ENCODE data around the gene DPEP3.
"Not testable (repeated sequence)": the region's sequence is repeated elsewhere in the genome, so short reads cannot be mapped to it uniquely, and the experiment has no call there.

DPEP3 gene, protein sequence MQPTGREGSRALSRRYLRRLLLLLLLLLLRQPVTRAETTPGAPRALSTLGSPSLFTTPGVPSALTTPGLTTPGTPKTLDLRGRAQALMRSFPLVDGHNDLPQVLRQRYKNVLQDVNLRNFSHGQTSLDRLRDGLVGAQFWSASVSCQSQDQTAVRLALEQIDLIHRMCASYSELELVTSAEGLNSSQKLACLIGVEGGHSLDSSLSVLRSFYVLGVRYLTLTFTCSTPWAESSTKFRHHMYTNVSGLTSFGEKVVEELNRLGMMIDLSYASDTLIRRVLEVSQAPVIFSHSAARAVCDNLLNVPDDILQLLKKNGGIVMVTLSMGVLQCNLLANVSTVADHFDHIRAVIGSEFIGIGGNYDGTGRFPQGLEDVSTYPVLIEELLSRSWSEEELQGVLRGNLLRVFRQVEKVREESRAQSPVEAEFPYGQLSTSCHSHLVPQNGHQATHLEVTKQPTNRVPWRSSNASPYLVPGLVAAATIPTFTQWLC

GRCh38 chr16:67979955-67980678 lies at the start of gene DPEP3:
Gene DPEP3 (minus strand): TSS chr16:67980499. CDS start chr16:67980380, 119 bp downstream.
- no peak within 1 kb of the TSS for H3K27ac ChIP-seq
- no peak for DNase-seq (ENCODE audit: low read depth, low spot score)

DNA sequence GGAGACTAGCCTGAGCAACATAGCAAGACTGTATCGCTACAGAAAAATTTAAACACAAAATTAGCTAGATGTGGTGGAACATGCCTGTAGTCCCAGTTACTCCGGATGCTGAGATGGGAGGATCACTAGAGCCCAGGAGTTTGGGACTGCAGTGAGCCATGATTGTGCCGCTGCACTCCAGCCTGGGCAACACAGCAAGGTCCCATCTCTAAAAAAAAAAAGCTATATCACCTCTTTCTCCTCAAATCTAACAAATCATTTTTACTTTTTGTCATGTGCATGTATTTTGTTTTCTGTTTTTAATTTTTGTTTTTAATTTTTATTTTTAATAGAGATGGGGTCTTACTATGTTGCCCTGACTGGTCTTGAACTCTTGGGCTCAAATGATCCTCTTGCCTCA lies 48.7 kb upstream of the DPEP3 start:
- no peak overlapping the region for H3K27ac ChIP-seq
- no peak for DNase-seq (ENCODE audit: low read depth, low spot score)

GRCh38 chr16:68022728-68023537 lies 42.6 kb upstream of the DPEP3 start, which contains the start of the genes DDX28 and DUS2:
Gene DDX28 (minus strand): TSS chr16:68023232. CDS start chr16:68023202, 30 bp downstream.
Gene DUS2 (plus strand): TSS chr16:68023284. CDS start chr16:68038024, 14,740 bp downstream.
- H3K27ac ChIP-seq: peak within 1 kb of the TSS; percentile 70
- DNase-seq (ENCODE audit: low read depth, low spot score): peak; percentile 75

- no peak for DNase-seq (ENCODE audit: low read depth, low spot score)
- H3K27ac ChIP-seq: peak overlapping the region; percentile 70
Observed at GRCh38 chr16:68022278-68022727, 42.0 kb upstream of the DPEP3 start.

- DNase-seq (ENCODE audit: low read depth, low spot score): no peak
- no peak overlapping the region for H3K27ac ChIP-seq
Observed at GRCh38 chr16:68021490-68021889, 41.2 kb upstream of the DPEP3 start.

GRCh38 chr16:68019167-68019680 lies 38.9 kb upstream of the DPEP3 start:
- DNase-seq (ENCODE audit: low read depth, low spot score): no peak

DNA sequence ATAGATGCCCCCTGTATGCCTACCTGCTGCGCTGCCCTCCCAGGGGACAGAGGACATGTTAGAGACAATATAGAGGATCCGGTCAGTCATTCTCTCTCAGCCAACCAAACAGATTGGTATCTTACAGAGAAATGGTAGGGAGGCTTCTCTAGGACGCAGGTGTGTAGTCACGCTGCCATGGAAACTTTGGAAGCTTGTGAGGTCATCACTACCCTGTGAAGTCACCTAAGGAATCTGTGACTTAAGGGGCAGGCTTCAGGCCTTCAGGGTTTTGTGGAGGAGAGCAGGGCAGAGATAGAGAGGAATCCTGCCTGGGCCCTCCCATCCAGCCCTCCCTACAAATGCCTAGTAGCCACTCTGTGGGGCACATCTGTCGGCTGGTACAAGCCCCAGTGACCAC lies 35.4 kb upstream of the DPEP3 start, which contains the start of gene DPEP2NB:
Gene DPEP2NB, minus strand, starts transcription at position 231 of the 400 bp plus-strand sequence. Its CDS starts 141 bp downstream, at position 90.
- no peak for DNase-seq (ENCODE audit: low read depth, low spot score)
- H3K27ac ChIP-seq: no peak within 1 kb of the TSS

More at GRCh38 chr16:68019167-68019680, 38.9 kb upstream of the DPEP3 start:
- no peak overlapping the region for H3K27ac ChIP-seq

- peak overlapping the region; percentile 53 for H3K27ac ChIP-seq
- peak; percentile 39 for DNase-seq (ENCODE audit: low read depth, low spot score)
Observed at GRCh38 chr16:68013440-68013839, 33.1 kb upstream of the DPEP3 start.

GRCh38 chr16:68009872-68010271 lies 29.6 kb upstream of the DPEP3 start:
- DNase-seq (ENCODE audit: low read depth, low spot score); H3K27ac ChIP-seq: not testable (repeated sequence)

DNA sequence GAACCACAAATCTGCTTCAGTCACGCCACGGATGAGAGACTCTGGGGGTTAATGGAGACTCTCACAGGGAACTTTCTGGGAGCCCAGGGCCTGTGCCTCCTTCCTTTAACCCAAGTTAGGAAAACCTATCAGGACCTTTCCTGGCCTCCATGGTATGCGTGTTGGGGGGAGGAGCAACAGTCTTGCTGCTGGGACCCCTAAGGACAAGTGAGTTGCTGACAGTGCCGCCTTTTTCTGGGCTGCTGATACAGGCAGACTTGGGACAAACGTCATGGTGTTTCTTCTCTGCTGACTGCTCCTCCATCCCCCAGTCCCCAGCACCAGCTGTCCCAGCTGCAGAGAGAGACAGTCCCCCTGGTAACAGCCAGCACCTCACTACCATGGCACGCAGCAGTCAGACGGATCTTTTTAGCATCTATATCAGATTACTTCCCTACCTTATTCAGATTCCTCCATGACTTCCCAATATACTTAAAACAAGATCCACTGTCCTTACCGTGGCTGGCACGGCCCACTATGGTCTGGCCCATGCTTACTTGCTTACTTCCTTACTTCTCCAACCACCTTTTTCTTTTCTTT lies 28.9 kb upstream of the DPEP3 start:
- DNase-seq (ENCODE audit: low read depth, low spot score): no peak
- no peak overlapping the region for H3K27ac ChIP-seq

GRCh38 chr16:68005786-68006286 lies 25.5 kb upstream of the DPEP3 start:
- H3K27ac ChIP-seq: peak overlapping the region; percentile 78
- peak; percentile 58 for DNase-seq (ENCODE audit: low read depth, low spot score)

DNA sequence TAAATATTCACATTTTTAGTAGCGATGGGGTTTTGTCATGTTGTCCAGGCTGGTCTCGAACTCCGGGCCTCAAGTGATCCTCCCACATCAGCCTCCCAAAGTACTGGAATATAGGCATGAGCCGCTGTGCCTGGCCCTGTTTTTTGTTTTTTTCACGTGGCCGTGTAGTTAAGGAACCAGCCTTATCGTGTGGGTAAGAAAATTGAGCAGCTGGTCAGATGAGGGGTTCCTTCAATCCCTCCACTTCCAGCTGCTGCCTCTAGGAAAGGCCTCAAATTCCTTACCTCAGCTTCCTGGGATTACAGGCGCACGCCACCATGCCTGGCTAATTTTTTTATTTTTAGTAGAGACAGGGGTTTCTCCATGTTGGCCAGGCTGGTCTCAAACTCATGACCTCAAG lies 24.9 kb upstream of the DPEP3 start:
- peak overlapping the region; percentile 78 for H3K27ac ChIP-seq
- no peak for DNase-seq (ENCODE audit: low read depth, low spot score)

DNA sequence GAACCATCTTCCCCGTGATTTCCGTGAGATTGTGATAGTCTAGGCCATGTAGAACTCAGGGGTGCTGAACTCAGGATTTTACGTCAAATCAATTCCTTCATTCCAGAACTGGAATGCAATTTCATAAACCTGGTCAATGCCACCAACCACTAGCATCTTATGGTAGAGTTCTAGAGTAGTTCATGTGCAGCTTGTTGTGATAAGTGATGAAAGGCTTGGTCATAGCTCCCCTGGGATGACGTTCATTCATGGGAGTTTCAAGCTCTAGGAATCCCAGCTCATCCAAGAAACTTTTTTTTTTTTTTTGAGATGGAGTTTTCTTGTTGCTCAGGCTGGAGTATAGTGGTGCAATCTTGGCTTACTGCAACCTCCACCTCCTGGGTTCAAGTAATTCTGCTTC lies 22.7 kb upstream of the DPEP3 start:
- DNase-seq (ENCODE audit: low read depth, low spot score): no peak
- peak overlapping the region; percentile 3 for H3K27ac ChIP-seq

DNA sequence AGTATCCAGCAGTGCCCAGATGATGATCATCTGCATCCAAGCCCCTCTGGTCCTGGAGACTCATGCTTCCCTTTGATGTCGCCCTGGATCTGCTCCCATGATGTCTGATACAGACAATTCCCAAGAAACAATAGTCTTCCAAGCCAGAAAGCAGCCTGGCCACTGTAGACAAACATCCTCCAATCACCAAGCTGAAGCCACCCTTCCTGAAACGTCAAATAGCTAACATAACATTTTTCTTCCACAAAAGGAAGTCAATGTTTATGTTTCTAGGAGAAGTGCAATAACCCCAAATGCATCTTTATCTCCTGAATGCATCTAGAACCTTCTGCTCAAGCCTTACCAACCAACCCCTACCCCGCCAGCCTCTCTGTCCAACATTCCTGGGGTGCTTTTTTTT lies 20.2 kb upstream of the DPEP3 start:
- no peak overlapping the region for H3K27ac ChIP-seq
- DNase-seq (ENCODE audit: low read depth, low spot score): no peak

- no peak overlapping the region for H3K27ac ChIP-seq
- DNase-seq (ENCODE audit: low read depth, low spot score): no peak
Observed at GRCh38 chr16:67999985-68000384, 19.7 kb upstream of the DPEP3 start.

DNA sequence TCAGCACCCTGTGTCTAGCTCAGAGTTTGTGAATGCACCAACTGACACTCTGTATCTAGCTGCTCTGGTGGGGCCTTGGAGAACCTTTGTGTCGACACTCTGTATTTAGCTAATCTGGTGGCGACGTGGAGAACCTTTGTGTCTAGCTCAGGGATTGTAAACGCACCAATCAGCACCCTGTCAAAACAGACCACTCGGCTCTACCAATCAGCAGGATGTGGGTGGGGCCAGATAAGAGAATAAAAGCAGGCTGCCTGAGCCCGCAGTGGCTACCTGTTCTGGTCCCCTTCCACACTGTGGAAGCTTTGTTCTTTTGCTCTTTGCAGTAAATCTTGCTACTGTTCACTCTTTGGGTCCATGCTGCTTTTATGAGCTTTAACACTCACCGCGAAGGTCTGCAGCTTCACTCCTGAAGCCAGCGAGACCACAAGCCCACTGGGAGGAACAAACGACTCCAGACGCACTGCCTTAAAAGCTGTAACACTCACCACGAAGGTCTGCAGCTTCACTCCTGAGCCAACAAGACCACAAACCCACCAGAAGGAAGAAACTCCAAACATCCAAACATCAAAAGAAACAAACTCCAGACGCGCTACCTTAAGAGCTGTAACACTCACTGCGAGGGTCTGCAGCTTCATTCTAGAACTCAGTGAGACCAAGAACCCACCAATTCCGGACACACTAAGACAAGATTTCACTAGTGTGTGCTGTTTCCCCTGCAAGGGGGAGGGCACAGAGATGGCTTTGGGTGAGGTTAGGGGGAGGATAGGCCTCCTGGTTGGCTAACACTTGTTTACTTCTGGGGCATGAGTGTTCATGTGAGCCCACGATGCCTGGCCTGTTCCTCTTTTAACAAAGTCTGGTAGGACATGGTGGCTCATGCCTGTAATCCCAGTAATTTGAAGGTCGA lies 18.7 kb upstream of the DPEP3 start, which contains the start of gene DPEP2:
Gene DPEP2, minus strand, starts transcription at position 706 of the 910 bp plus-strand sequence. CDS start 6,272 bp downstream, outside the sequence.
- not testable (repeated sequence) for H3K27ac ChIP-seq; DNase-seq (ENCODE audit: low read depth, low spot score)

- H3K27ac ChIP-seq; DNase-seq (ENCODE audit: low read depth, low spot score): not testable (repeated sequence)
Observed at GRCh38 chr16:67998231-67998778, 18.0 kb upstream of the DPEP3 start.

- no peak for DNase-seq (ENCODE audit: low read depth, low spot score)
- H3K27ac ChIP-seq: no peak overlapping the region
Observed at GRCh38 chr16:67996666-67997065, 16.4 kb upstream of the DPEP3 start.
